Stimulated activated CD8-positive, alpha-beta memory T cell treated with anti-CD3 and anti-CD28 coated beads, Interleukin-15, amount 100 ng/mL, for 4 hours (primary cell): ENCODE results near the gene CCDC63.
A peak's percentile ranks its signal among the peaks of the same experiment; 100 is the strongest.

ENCODE experiments used
- DNase-seq, 2 donors: peaks; one replicate each; pipeline ENCODE4 v3.0.0-alpha.2; 2020; ENCODE audit warnings: low read depth in 2 of 2

The CCDC63 gene

GRCh38 chr12:110846615-110847566 is at the start of gene CCDC63:
Gene CCDC63, plus strand, starts transcription at chr12:110846987. Its CDS starts 5,968 bp downstream, at chr12:110852955.
- no peak for DNase-seq

- DNase-seq: no peak
These were observed 48.3 kb upstream of the CCDC63 start for GRCh38 chr12:110798461-110798860.

DNA sequence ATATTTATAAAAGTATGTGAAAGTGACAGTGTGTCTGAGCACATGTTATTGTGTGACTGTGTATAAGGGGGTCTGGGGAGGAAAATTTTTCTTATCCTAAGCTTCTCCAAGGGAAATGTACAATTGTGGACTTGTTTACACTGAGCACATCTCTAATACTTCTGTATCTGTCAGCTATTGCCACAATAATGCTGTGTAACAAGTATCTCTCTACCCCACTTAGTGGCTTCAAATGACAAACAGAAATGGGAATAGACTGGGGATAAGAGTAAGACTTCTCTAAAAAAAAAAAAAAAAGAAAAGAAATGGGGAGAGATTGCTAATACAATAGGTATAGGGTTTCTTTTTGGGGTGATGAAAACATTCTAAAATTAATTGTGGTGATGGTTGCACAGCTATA is 44.3 kb upstream of the CCDC63 start:
- no peak for DNase-seq

GRCh38 chr12:110804406-110804805 is 42.4 kb upstream of the CCDC63 start:
- DNase-seq: no peak

DNA sequence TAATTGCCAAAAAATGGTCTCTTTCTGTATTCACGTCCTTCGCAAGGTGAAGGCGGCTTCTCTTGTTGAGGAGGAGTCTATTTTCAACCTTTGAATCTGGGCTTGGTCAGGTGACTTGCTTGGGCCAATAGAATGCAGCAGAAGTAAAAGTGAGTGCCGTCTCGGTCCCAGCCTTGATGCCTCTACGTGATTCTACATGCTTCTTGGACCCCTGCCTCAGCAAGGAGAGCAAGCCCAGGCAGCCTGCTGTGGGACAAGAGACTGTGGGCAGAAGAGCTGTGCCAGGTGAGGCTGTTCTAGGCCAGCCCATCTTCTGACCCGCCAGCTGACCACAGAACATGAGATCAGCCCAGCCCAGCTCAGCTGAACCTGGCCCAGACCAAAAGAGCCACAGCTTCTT is 39.1 kb upstream of the CCDC63 start:
- DNase-seq: no peak

GRCh38 chr12:110809149-110809548 is 37.6 kb upstream of the CCDC63 start:
- no peak for DNase-seq

- DNase-seq: no peak
These were observed 34.8 kb upstream of the CCDC63 start for GRCh38 chr12:110811972-110812371.

GRCh38 chr12:110813285-110813684 is 33.5 kb upstream of the CCDC63 start:
- DNase-seq: no peak

GRCh38 chr12:110813756-110814155 is 33.0 kb upstream of the CCDC63 start:
- no peak for DNase-seq

- DNase-seq: no peak
These were observed 30.5 kb upstream of the CCDC63 start for GRCh38 chr12:110816248-110816647.

GRCh38 chr12:110816779-110817178 is 30.0 kb upstream of the CCDC63 start:
- no peak for DNase-seq

GRCh38 chr12:110818511-110818910 is 28.3 kb upstream of the CCDC63 start:
- no peak for DNase-seq

GRCh38 chr12:110819150-110819549 is 27.6 kb upstream of the CCDC63 start:
- no peak for DNase-seq

DNA sequence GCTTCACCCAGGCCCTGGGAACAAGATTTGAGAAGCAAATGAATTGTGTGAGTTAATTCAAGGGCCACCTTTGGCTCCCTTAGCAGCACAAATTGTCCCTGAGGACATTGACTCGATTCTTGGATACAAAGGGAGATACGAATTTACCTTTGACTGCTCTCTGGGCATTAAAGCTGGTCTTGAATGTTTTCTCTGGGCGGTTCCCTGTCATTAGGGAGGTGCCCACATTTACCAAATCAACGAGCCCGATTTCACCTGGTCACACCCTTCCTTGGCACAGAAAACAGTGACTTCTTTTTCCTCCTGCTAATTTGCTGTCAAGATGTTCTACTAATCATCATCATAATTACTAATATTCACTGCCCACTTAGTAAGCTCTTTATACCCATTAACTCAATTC is 27.1 kb upstream of the CCDC63 start:
- no peak for DNase-seq

GRCh38 chr12:110821917-110822316 is 24.9 kb upstream of the CCDC63 start:
- DNase-seq: no peak

GRCh38 chr12:110822821-110823415 is 23.9 kb upstream of the CCDC63 start:
- no peak for DNase-seq

DNA sequence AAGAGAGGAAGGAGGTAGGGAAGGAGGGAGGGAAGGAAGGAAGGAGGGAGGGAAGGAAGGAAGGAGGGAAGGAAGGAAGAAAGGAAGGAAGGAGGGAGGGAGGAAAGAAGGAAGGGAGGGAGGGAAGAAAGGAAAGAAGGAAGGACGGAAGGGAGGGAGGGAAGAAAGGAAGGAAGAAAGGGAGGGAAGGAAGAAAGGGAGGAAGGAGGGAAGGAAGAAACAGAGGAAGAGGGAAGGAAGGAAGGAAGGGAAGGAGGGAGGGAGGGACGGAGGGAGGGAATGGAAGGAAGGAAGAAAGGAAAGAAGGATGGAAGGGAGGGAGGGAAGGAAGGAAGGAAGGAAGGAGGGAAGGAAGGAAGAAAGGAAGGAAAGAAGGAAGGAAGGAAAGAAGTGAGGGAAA is 22.4 kb upstream of the CCDC63 start:
- no peak for DNase-seq

DNA sequence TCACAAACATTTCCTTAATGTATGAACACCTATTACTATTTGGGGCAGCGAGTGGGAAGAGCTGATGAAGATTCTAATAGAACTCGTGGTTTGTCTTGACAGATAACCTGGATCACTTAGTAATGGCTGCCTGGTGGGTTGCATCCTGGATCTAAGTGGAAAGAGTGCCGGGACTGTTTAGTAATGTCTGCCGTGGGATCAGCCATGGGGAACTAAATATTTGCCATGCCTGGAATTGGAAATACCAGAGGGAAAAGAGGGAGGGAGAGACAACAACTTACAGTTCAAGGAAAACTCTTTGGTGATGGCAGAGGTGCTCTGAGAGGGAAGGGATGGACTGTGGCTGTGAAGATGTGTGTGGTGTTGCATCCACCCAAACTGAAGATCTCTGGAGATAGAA is 21.3 kb upstream of the CCDC63 start:
- DNase-seq: no peak

GRCh38 chr12:110826592-110827200 is 20.1 kb upstream of the CCDC63 start:
- DNase-seq: peak; percentile 47 to 63

DNA sequence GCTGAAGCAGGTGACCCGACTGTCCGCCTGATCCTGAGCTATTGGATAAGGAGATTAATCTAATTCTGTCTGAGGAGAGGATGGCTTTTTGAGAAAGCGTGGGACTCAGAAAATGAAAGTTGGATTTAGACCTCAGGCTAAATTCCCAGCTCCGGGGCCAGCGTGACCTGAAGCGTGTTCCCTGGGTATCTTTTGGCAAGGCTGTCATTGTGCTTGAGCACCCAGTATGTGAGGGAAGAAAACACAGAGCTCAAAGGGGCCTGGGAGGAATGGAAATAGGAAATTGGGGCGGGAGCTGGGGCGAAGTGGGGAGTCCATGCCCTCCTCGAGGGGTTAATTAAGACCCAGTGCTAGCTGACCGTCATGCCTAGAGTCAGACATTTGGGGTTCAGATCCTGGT is 17.5 kb upstream of the CCDC63 start:
- DNase-seq: no peak

DNA sequence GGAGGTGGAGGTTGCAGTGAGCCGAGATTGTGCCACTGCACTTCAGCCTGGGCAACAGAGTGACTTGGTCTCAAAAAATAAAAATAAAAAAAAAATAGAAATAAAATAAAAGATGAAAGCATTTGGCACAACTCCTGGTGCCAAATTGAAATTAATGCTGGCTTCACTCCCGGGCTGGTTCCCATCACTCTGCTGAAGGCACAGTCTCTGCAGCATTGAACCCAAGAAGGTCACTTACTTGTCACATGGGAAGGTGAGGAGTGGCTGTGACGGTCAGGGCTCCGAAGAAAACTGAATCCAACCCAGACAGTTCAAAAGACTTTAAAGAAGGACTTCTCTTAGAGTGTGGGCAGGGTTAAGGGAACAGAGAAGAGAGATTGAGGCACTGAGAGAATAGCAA is 10.5 kb upstream of the CCDC63 start:
- DNase-seq: no peak

- DNase-seq: no peak
These were observed 5.8 kb upstream of the CCDC63 start for GRCh38 chr12:110841007-110841406.

DNA sequence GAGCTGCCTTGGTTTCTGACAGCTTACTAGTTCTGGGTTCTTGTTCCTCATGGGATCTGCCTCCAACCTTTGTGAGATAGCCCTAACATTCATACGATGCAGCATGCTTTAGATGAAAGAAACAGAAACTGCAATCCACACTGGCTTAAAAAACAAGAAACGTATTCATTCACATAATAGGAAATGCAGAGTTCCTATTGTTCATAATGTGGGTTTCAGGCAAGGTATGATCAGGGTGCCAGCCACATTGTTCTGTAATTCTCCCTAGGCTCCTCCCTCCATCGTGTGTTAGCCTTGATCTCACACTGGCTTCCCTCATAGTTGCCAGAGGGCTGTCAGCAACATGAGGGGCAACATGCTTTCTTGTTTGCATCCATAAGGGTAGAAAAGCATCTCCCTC is 2.7 kb upstream of the CCDC63 start:
- DNase-seq: no peak
